H1 (cell line): Measurements from ENCODE around the gene EPB41L2. TPM values are rescaled to one million over a fixed set of nuclear protein-coding genes. Genes with fewer than 3 reads are reported as not detected.

Source experiments
- CTCF ChIA-PET: fragments of 300-600 bp; sonication (Branson Sonifier 250); formaldehyde crosslinking; loops from one replicate; lab custom pipeline; 2021; ENCODE audit not compliant: partially characterized antibody; lab: Charles Lee
- POLR2A ChIA-PET: fragments of 300-600 bp; sonication (Branson Sonifier 250); formaldehyde crosslinking; loops from one replicate; lab custom pipeline; 2021; ENCODE audit warnings: inconsistent platforms; ENCODE audit not compliant: partially characterized antibody; lab: Charles Lee
- DNase-seq, 2 experiments: peaks; one replicate each; pipeline versions ENCODE4 v3.0.0 to v3.0.0-alpha.2; 2010 to 2022; ENCODE audit warnings: low spot score in 2 of 2, low read depth in 1 of 2, mixed read lengths in 1 of 2
- FAIRE-seq: peaks from 2 replicates; lab custom pipeline; 2011; peaks lifted over from hg19 to GRCh38; lab: Jason Lieb, UNC
- H2AFZ ChIP-seq: 2 replicates; pipeline ENCODE4 v1.8.1; 2012; ENCODE audit warnings: low read length, inconsistent platforms
- H2AK5ac ChIP-seq: 2 replicates; pipeline ENCODE4 v1.6.1; 2013; ENCODE audit warnings: low read depth, low read length
- H2BK120ac ChIP-seq: replicated peaks from 2 replicates; pipeline ENCODE3; 2013; ENCODE audit warnings: low read depth, low read length, inconsistent platforms
- H2BK12ac ChIP-seq: 2 replicates; pipeline ENCODE4 v1.6.1; 2013; ENCODE audit warnings: low read depth, low read length
- H2BK15ac ChIP-seq: 2 replicates; pipeline ENCODE4 v1.6.1; 2013; ENCODE audit warnings: low read length
- H2BK20ac ChIP-seq: 2 replicates; pipeline ENCODE4 v1.6.1; 2013; ENCODE audit warnings: low read length
- H2BK5ac ChIP-seq: 2 replicates; pipeline ENCODE4 v1.6.1; 2013; ENCODE audit warnings: low read depth, low read length
- H3K14ac ChIP-seq: 2 replicates; pipeline ENCODE4 v1.6.1; 2013; ENCODE audit warnings: inconsistent platforms; ENCODE audit not compliant: insufficient read length
- H3K18ac ChIP-seq: 2 replicates; pipeline ENCODE4 v1.6.1; 2013; ENCODE audit warnings: low read length; ENCODE audit errors: extremely low read depth
- H3K23ac ChIP-seq: 2 replicates; pipeline ENCODE4 v1.6.1; 2013; ENCODE audit warnings: inconsistent platforms; ENCODE audit not compliant: insufficient read length
- H3K23me2 ChIP-seq: 2 replicates; pipeline ENCODE4 v1.6.1; 2013; ENCODE audit warnings: low read depth, low read length
- H3K27ac ChIP-seq: 2 replicates; pipeline ENCODE4 v1.6.1; 2011; ENCODE audit warnings: low read depth, low read length, inconsistent platforms
- H3K27me3 ChIP-seq, 4 experiments: replicated peaks in 1 of 4; 1 replicate in 1 of 4; 2 replicates in 3 of 4; pipeline versions ENCODE4 v1.6.1 to v1.8.1; 2011 to 2013; ENCODE audit warnings: low read length in 3 of 4, mild to moderate bottlenecking in 3 of 4, inconsistent platforms in 2 of 4, mixed read lengths in 2 of 4, moderate library complexity in 1 of 4; ENCODE audit not compliant: control insufficient read depth in 3 of 4, insufficient read depth in 3 of 4; ENCODE audit errors: extremely low read depth in 1 of 4
- H3K36me3 ChIP-seq, 4 experiments: 2 replicates each; pipeline versions ENCODE4 v1.6.1 to v1.8.1; 2011 to 2013; ENCODE audit warnings: mild to moderate bottlenecking in 4 of 4, low read length in 3 of 4, moderate library complexity in 2 of 4, control low read depth in 1 of 4, inconsistent platforms in 1 of 4; ENCODE audit not compliant: insufficient read depth in 4 of 4, control insufficient read depth in 2 of 4
- H3K4ac ChIP-seq: replicated peaks from 2 replicates; pipeline ENCODE3; 2013; ENCODE audit warnings: low read length, low read depth, mixed read lengths, inconsistent platforms; ENCODE audit not compliant: insufficient read length
- H3K4me1 ChIP-seq, 4 experiments: replicated peaks in 1 of 4; 1 replicate in 1 of 4; 2 replicates in 3 of 4; pipeline versions ENCODE4 v1.6.1 to v1.8.1; 2011 to 2013; ENCODE audit warnings: low read length in 3 of 4, inconsistent platforms in 2 of 4, mixed read lengths in 1 of 4; ENCODE audit not compliant: insufficient read depth in 4 of 4, control insufficient read depth in 3 of 4
- H3K4me2 ChIP-seq, 2 experiments: 2 replicates each; pipeline versions ENCODE4 v1.6.1 to v1.8.1; 2011 to 2013; ENCODE audit warnings: low read depth in 2 of 2, low read length in 2 of 2, control low read depth in 1 of 2, inconsistent platforms in 1 of 2, mild to moderate bottlenecking in 1 of 2; ENCODE audit not compliant: insufficient read depth in 1 of 2
- H3K4me3 ChIP-seq, 4 experiments: fragments of 200-600, 300-600 bp in 1 of 4; sonication (generic), shearing (Covaris generic), sonication (Bioruptor Twin) in 1 of 4; 2 replicates each; pipeline versions ENCODE4 v1.5.1 to v1.8.1; 2011 to 2016; ENCODE audit warnings: low read length in 4 of 4, low read depth in 3 of 4, control low read depth in 2 of 4, inconsistent platforms in 2 of 4, mild to moderate bottlenecking in 2 of 4, mixed read lengths in 1 of 4, moderate library complexity in 1 of 4; ENCODE audit not compliant: insufficient read depth in 2 of 4; ENCODE audit errors: extremely low read depth in 1 of 4
- H3K56ac ChIP-seq: replicated peaks from 2 replicates; pipeline ENCODE3; 2013; ENCODE audit warnings: low read depth, mild to moderate bottlenecking, mixed read lengths, low read length, inconsistent platforms; ENCODE audit not compliant: insufficient read length
- H3K79me1 ChIP-seq: 2 replicates; pipeline ENCODE4 v1.6.1; 2013; ENCODE audit warnings: low read depth, low read length, control low read depth
- H3K79me2 ChIP-seq, 2 experiments: 2 replicates each; pipeline versions ENCODE4 v1.6.1 to v1.8.1; 2012 to 2013; ENCODE audit warnings: low read length in 2 of 2, mild to moderate bottlenecking in 2 of 2, inconsistent platforms in 1 of 2; ENCODE audit not compliant: insufficient read depth in 2 of 2, control insufficient read depth in 1 of 2
- H3K9ac ChIP-seq, 4 experiments: replicated peaks in 1 of 4; 1 replicate in 1 of 4; 2 replicates in 3 of 4; pipeline versions ENCODE4 v1.6.1 to v1.8.1; 2011 to 2013; ENCODE audit warnings: low read depth in 3 of 4, low read length in 3 of 4, control low read depth in 2 of 4, mild to moderate bottlenecking in 2 of 4, moderate library complexity in 2 of 4, inconsistent platforms in 1 of 4; ENCODE audit errors: extremely low read depth in 1 of 4
- H3K9me3 ChIP-seq, 2 experiments: 2 replicates each; pipeline versions ENCODE4 v1.6.1 to v1.8.1; 2012 to 2013; ENCODE audit warnings: mild to moderate bottlenecking in 2 of 2, moderate library complexity in 2 of 2, control low read depth in 1 of 2, inconsistent platforms in 1 of 2, low read depth in 1 of 2, low read length in 1 of 2, mixed read lengths in 1 of 2; ENCODE audit not compliant: insufficient read depth in 2 of 2
- H4K20me1 ChIP-seq, 2 experiments: replicated peaks in 1 of 2; 2 replicates each; pipeline versions ENCODE3 to v1.8.1; 2011 to 2013; ENCODE audit warnings: inconsistent platforms in 2 of 2, low read length in 2 of 2, mild to moderate bottlenecking in 1 of 2; ENCODE audit not compliant: insufficient read depth in 2 of 2, control insufficient read depth in 1 of 2
- H4K5ac ChIP-seq: 2 replicates; pipeline ENCODE4 v1.6.1; 2013; ENCODE audit warnings: low read length, low read depth, mixed read lengths, inconsistent platforms; ENCODE audit not compliant: insufficient read length
- H4K8ac ChIP-seq: 2 replicates; pipeline ENCODE4 v1.8.0; 2013; ENCODE audit warnings: mild to moderate bottlenecking, moderate library complexity, low read length, inconsistent platforms; ENCODE audit not compliant: insufficient read depth; ENCODE audit errors: extremely low read depth
- H4K91ac ChIP-seq: replicated peaks from 2 replicates; pipeline ENCODE3; 2013; ENCODE audit warnings: low read length, mixed read lengths, inconsistent platforms; ENCODE audit not compliant: insufficient read length
- CEBPB ChIP-seq: IDR thresholded peaks from 2 replicates; pipeline ENCODE4 v1.6.1; 2012; ENCODE audit warnings: low read depth, low read length
- EGR1 ChIP-seq: IDR thresholded peaks from 2 replicates; pipeline ENCODE4 v1.6.1; 2011; ENCODE audit warnings: low read depth, low read length, borderline replicate concordance
- GABPA ChIP-seq: IDR thresholded peaks from 2 replicates; pipeline ENCODE4 v1.6.1; 2011; ENCODE audit warnings: mild to moderate bottlenecking, low read length, moderate library complexity, borderline replicate concordance; ENCODE audit not compliant: insufficient read depth
- KDM1A ChIP-seq: fragments of 200-600, 300-600 bp; sonication (generic); IDR thresholded peaks from 2 replicates; pipeline ENCODE4 v1.7.1; 2016; ENCODE audit warnings: mild to moderate bottlenecking, low read length, borderline replicate concordance
- KDM5A ChIP-seq: fragments of 200-600 bp; IDR thresholded peaks from 2 replicates; pipeline ENCODE4 v1.7.1; 2012; ENCODE audit warnings: mild to moderate bottlenecking, low read length, inconsistent platforms, mixed read lengths
- POLR2AphosphoS5 ChIP-seq: IDR thresholded peaks from 2 replicates; pipeline ENCODE4 v1.6.1; 2011; ENCODE audit warnings: low read depth, low read length
- RAD21 ChIP-seq, 2 experiments: IDR thresholded peaks in 1 of 2; conservative IDR thresholded peaks in 1 of 2; 2 replicates each; pipeline ENCODE4 v1.6.1; 2011; ENCODE audit warnings: low read depth in 2 of 2, low read length in 2 of 2, improper control_type of control experiment in 1 of 2, inconsistent platforms in 1 of 2, mild to moderate bottlenecking in 1 of 2, moderate library complexity in 1 of 2
- SAP30 ChIP-seq: fragments of 300-600 bp; sonication (generic); IDR thresholded peaks from 2 replicates; pipeline ENCODE4 v1.7.1; 2012; ENCODE audit warnings: low read length, moderate library complexity, mild to moderate bottlenecking, inconsistent platforms; ENCODE audit not compliant: insufficient read depth, insufficient replicate concordance
- TAF1 ChIP-seq: IDR thresholded peaks from 2 replicates; pipeline ENCODE4 v1.6.1; 2011; ENCODE audit warnings: mild to moderate bottlenecking, low read depth, low read length
- ZNF274 ChIP-seq: IDR thresholded peaks from 2 replicates; pipeline ENCODE4 v1.7.0; 2012; ENCODE audit warnings: low read length, borderline replicate concordance; ENCODE audit errors: extremely low read depth
- WGBS, 2 experiments: shearing (Covaris generic) in 1 of 2; methylation state at CpG; one replicate each; pipeline versions ENCODE4 v1.1.6 to v1.1.7; 2013 to 2015; ENCODE audit warnings: low lambda C conversion rate in 2 of 2, mixed read lengths in 2 of 2, inconsistent platforms in 1 of 2, low coverage in 1 of 2, missing lambda C conversion rate in 1 of 2; ENCODE audit not compliant: insufficient replicate concordance in 2 of 2, insufficient coverage in 1 of 2, insufficient read length in 1 of 2; ENCODE audit errors: extremely low coverage in 1 of 2, missing lambda C conversion rate in 1 of 2; 5-methylcytosine and 5-hydroxymethylcytosine counted together
- polyA plus RNA-seq, 7 experiments: library from polyadenylated mRNA; depleted of rRNA in 3 of 7; stranded (reverse) in 5 of 7; unstranded in 2 of 7; fragments of >200 nt in 5 of 7; fragments of 200-250 nt in 2 of 7; gene quantifications; 1 replicate in 5 of 7; 2 replicates in 1 of 7; 4 replicates in 1 of 7; pipeline versions ENCODE4 v1.2.1 to v1.2.3, GENCODE V29; 2011 to 2013; ENCODE audit warnings: missing spikeins in 2 of 7, mixed read lengths in 2 of 7
- total RNA-seq: library from RNA; stranded (reverse); fragmentation: NEBNext Ultra II Directional; extraction: Animal tissue kit (Norgen Biotek cat#: 25700); gene quantifications from 2 replicates; pipeline ENCODE4 v1.2.1, GENCODE V29; 2021
- TF ChIP-seq, protein P1 (sequence below): IDR thresholded peaks from 2 replicates; pipeline ENCODE4 v1.6.1; 2012; ENCODE audit warnings: inconsistent platforms

The EPB41L2 gene
- total and polyA plus RNA-seq, 2 of the 8 experiments (the other 6 are each of a cell fraction or from before 2014, with no cell fraction given), result 22.5 to 123 TPM

DNA sequence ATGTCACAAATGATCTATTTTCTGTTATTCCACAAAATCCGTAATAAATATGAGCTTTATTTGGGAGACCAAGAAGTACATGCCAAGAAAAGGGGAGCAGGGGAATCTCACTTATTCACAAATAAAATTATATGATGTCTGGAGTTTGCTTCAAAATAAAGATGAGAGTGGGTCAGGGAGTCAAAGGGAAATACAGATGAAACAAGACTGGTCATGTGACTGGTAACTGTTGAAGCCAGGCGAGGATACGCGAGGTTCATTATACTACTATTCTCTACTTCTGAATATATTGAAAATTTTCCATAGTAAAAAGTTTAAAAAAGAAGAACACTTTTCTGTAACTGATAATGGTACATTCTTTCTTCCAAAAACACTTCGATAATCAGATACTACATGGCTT lies 14.6 kb downstream of the EPB41L2 start:
- no peak for DNase-seq
- POLR2A ChIA-PET, result no interaction called here
- Histone ChIP-seq H3K56ac (no peak overlapping the region), H2AK5ac (no peak overlapping the region), H3K23ac (no peak overlapping the region), H2AFZ (no peak overlapping the region), H3K27ac (no peak overlapping the region), H3K23me2 (no peaks in the 10 kb centered on the region), H4K20me1 (peaks cover 0 to 2% of the 10 kb centered on the region in 2 experiments), H3K9ac (no peak overlapping the region), H2BK5ac (no peak overlapping the region), H3K4me1 (no peaks in the 10 kb centered on the region), H3K27me3 (no peaks in the 10 kb centered on the region), H2BK12ac (no peak overlapping the region), H4K5ac (no peak overlapping the region), H3K79me2 (peaks cover 0 to 80% of the 10 kb centered on the region in 2 experiments; a peak in 2 of 4 replicates), H3K14ac (no peak overlapping the region), H3K9me3 (no peaks in the 10 kb centered on the region), H3K36me3 (no peaks in the 10 kb centered on the region), H3K79me1 (peaks cover 3% of the 10 kb centered on the region; the same call in 1 of the 2 replicates), H3K4me3 (no peak overlapping the region), H2BK15ac (no peak overlapping the region), H4K8ac (no peak overlapping the region), H3K4me2 (no peak overlapping the region), H3K4ac (no peak overlapping the region), H3K18ac (no peak overlapping the region), H4K91ac (no peak overlapping the region), H2BK120ac (no peak overlapping the region), H2BK20ac (no peak overlapping the region)
- CTCF ChIA-PET, result interaction anchor here (0.6 kb wide), 1 partner anchor 82 kb away, joined by 3 read pairs; no protein-coding TSS in a partner anchor
- WGBS, 2 experiments, result 90% methylated on average over 5 of the region's 5 CpGs; no CpG with 5 or more reads in 1 of the 2 experiments
- FAIRE-seq, result no peak
- no peak for TF ChIP-seq KDM5A
- no peak for TF ChIP-seq RAD21 (IDR thresholded peaks at IDR 0.05 in 1 of 2, conservative IDR thresholded peaks at IDR 0.05 in 1 of 2; ENCODE audit: low read depth in 2 of 2, low read length in 2 of 2)
- TF ChIP-seq KDM1A, result no peak
- TF ChIP-seq SAP30, result no peak
- no peak for TF ChIP-seq CEBPB
- TF ChIP-seq, protein P1, sequence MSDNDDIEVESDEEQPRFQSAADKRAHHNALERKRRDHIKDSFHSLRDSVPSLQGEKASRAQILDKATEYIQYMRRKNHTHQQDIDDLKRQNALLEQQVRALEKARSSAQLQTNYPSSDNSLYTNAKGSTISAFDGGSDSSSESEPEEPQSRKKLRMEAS, result no peak
- TF ChIP-seq ZNF274, result no peak
- no peak for TF ChIP-seq GABPA
- TF ChIP-seq TAF1, result no peak
- no peak for TF ChIP-seq POLR2AphosphoS5
- no peak for TF ChIP-seq EGR1
